ENCODE results near the gene VEPH1. TPM values are rescaled to one million over a fixed set of nuclear protein-coding genes. Genes with fewer than 3 reads are reported as not detected.

The VEPH1 gene
- total RNA-seq, 1 donor from 2014 or later, result 2.2 TPM

DNA sequence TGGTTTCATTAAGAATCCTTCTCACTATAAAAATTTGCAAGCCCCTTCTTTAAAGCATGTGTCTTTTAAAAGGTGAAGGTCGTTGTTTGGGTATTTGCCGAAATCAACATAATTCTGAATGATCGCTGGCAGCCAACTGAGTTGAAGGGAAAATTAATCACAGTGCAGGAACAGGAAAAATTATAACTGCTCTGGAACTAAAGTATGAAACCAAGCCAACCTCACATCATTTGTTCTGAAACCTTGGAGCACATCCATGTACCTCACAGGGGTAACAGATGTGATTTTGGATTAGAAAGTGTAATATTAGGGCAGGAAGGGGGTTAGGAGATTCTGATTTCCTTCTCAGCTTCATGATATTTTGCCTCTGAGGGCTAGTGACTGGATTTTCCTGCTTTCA is 118.7 kb downstream of the VEPH1 start:
- Mint-ChIP-seq H3K27ac (ENCODE audit: unreplicated experiment) (no peak overlapping the region), H3K4me3 (ENCODE audit: unreplicated experiment) (no peak overlapping the region), H3K27me3 (ENCODE audit: low read depth) (no peaks in the 10 kb centered on the region), H3K4me1 (ENCODE audit: low read depth) (peaks cover 5% of the 10 kb centered on the region), H3K36me3 (ENCODE audit: low read depth) (no peaks in the 10 kb centered on the region), H3K9me3 (ENCODE audit: low read depth) (no peaks in the 10 kb centered on the region)
- TF ChIP-seq, protein P1, sequence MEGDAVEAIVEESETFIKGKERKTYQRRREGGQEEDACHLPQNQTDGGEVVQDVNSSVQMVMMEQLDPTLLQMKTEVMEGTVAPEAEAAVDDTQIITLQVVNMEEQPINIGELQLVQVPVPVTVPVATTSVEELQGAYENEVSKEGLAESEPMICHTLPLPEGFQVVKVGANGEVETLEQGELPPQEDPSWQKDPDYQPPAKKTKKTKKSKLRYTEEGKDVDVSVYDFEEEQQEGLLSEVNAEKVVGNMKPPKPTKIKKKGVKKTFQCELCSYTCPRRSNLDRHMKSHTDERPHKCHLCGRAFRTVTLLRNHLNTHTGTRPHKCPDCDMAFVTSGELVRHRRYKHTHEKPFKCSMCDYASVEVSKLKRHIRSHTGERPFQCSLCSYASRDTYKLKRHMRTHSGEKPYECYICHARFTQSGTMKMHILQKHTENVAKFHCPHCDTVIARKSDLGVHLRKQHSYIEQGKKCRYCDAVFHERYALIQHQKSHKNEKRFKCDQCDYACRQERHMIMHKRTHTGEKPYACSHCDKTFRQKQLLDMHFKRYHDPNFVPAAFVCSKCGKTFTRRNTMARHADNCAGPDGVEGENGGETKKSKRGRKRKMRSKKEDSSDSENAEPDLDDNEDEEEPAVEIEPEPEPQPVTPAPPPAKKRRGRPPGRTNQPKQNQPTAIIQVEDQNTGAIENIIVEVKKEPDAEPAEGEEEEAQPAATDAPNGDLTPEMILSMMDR (IDR thresholded peaks at IDR 0.05), result no peak
- no peak for DNase-seq (ENCODE audit: low spot score)

DNA sequence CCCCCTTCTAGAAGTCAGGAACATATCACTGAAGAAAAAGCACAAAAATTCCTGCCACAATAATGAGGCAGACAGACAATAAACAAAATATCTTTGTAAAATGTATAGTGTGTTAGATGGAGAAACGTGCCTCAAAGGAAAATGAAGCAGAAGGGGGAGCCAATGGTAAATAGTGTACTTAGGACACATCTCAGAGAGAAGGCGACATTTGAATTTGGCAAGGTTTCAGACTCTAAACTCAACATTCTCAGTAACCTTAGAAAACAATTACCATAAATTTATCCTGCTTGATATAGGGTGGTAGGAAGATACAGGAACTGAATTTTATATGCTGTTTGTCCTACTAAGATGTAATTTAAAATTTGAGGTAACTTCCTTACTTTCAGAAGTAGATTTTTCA is 119.2 kb downstream of the VEPH1 start:
- Mint-ChIP-seq H3K27ac (ENCODE audit: unreplicated experiment) (no peak overlapping the region), H3K4me3 (ENCODE audit: unreplicated experiment) (no peak overlapping the region), H3K36me3 (ENCODE audit: low read depth) (no peaks in the 10 kb centered on the region), H3K4me1 (ENCODE audit: low read depth) (peaks cover 1% of the 10 kb centered on the region), H3K9me3 (ENCODE audit: low read depth) (no peaks in the 10 kb centered on the region), H3K27me3 (ENCODE audit: low read depth) (no peaks in the 10 kb centered on the region)
- no peak for DNase-seq (ENCODE audit: low spot score)
- TF ChIP-seq, protein P1 (IDR thresholded peaks at IDR 0.05), result no peak

DNA sequence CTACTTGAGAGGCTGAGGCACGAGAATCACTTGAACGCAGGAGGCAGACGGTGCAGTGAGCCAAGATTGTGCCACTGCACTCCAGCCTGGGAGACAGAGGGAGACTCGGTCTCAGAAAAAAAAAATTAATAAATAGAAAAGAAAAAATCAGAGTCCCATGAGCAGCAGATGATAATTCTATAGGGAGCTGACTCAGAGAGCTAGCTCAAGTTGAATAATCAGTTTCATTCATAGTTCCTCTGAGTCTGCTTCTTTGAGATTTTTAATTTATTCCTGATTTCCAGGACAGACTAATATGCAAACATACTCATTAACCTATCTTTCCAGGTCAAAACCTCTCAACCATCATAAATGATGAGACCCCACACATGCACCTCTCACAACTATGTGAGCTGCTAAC is 121.6 kb downstream of the VEPH1 start:
- H3K27me3 Mint-ChIP-seq (ENCODE audit: low read depth), result no peaks in the 10 kb centered on the region
- H3K4me1 Mint-ChIP-seq (ENCODE audit: low read depth), result no peaks in the 10 kb centered on the region
- no peak overlapping the region for H3K27ac Mint-ChIP-seq (ENCODE audit: unreplicated experiment)
- TF ChIP-seq, protein P1 (IDR thresholded peaks at IDR 0.05), result no peak
- H3K4me3 Mint-ChIP-seq (ENCODE audit: unreplicated experiment), result no peak overlapping the region
- no peaks in the 10 kb centered on the region for H3K9me3 Mint-ChIP-seq (ENCODE audit: low read depth)
- H3K36me3 Mint-ChIP-seq (ENCODE audit: low read depth), result no peaks in the 10 kb centered on the region
- DNase-seq (ENCODE audit: low spot score), result no peak

DNA sequence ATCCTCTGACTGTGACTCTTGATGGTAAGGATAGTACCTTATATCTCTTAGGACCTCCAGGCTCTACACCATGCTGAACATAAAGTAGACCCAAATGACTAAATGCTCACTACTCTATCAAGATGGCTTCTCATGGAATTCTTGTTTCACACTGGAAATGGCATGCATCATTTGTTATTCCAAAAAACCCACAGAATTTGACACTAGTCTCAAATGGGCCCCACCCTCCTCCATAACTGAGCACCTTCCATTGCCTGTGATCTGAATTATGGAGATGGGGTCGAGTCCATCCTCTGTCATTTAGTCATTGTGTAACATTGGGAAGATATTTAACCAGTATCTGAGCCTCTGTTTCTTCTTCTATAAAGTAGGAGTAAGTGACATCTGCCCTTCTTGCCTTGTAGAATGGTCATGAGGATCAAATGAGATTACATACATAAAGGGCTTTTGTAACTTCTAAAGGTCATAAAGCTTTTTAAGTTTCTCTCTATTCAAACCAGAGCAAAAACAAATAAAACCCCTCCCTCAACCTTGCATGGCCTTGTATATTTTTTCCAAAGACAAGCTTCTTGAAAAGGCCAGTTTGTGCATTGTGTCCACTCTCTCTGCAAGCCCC is 123.6 kb downstream of the VEPH1 start:
- H3K4me3 Mint-ChIP-seq (ENCODE audit: unreplicated experiment), result no peak overlapping the region
- no peaks in the 10 kb centered on the region for H3K27me3 Mint-ChIP-seq (ENCODE audit: low read depth)
- TF ChIP-seq, protein P1 (IDR thresholded peaks at IDR 0.05), result no peak
- no peaks in the 10 kb centered on the region for H3K36me3 Mint-ChIP-seq (ENCODE audit: low read depth)
- peaks cover under 1% of the 10 kb centered on the region for H3K9me3 Mint-ChIP-seq (ENCODE audit: low read depth)
- no peak for DNase-seq (ENCODE audit: low spot score)
- H3K27ac Mint-ChIP-seq (ENCODE audit: unreplicated experiment), result no peak overlapping the region
- peaks cover 7% of the 10 kb centered on the region for H3K4me1 Mint-ChIP-seq (ENCODE audit: low read depth)

DNA sequence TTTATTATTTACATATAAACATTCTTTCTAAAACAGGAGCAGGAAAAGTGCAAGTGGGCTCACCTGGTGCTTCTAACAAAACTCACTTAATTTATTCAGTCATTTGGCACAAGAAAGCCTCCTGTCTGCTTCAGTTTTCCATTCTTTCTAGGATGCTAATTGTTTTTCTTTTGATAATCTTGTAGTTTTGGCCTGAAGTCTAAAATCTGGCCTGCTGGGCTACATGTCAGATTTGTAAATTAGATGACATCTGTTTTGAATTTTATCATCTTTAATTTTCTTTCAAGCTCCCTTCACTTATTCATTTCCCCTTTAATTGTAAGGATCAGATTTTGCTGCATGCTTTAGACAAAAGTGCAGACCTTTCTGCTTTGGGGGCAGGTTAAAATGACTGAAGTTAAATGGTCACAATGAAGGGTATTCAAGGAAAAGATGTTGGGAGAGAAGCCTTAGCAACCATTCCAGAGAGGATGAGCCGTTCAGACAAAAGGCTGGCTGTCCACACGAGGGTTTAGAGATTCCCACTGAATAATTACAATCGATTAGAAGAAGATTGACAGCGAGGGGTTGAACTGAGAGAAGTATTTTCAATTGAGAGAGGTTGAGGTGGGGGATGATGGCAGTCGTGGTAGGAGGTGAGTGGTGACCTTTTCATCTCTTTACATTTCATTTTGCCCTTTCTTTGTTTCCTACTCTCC is 126.5 kb downstream of the VEPH1 start:
- no peaks in the 10 kb centered on the region for H3K36me3 Mint-ChIP-seq (ENCODE audit: low read depth)
- peaks cover 3% of the 10 kb centered on the region for H3K9me3 Mint-ChIP-seq (ENCODE audit: low read depth)
- DNase-seq (ENCODE audit: low spot score), result no peak
- no peak overlapping the region for H3K27ac Mint-ChIP-seq (ENCODE audit: unreplicated experiment)
- no peak overlapping the region for H3K4me3 Mint-ChIP-seq (ENCODE audit: unreplicated experiment)
- TF ChIP-seq, protein P1 (IDR thresholded peaks at IDR 0.05), result no peak
- H3K27me3 Mint-ChIP-seq (ENCODE audit: low read depth), result no peaks in the 10 kb centered on the region
- H3K4me1 Mint-ChIP-seq (ENCODE audit: low read depth), result peaks cover 7% of the 10 kb centered on the region

Data from chondrocyte (in vitro differentiated cells).